ENCODE measurements around the gene BCO2.
"Not testable (repeated sequence)": the region's sequence is repeated elsewhere in the genome, so short reads cannot be mapped to it uniquely, and the experiment has no call there.

BCO2 gene

DNA sequence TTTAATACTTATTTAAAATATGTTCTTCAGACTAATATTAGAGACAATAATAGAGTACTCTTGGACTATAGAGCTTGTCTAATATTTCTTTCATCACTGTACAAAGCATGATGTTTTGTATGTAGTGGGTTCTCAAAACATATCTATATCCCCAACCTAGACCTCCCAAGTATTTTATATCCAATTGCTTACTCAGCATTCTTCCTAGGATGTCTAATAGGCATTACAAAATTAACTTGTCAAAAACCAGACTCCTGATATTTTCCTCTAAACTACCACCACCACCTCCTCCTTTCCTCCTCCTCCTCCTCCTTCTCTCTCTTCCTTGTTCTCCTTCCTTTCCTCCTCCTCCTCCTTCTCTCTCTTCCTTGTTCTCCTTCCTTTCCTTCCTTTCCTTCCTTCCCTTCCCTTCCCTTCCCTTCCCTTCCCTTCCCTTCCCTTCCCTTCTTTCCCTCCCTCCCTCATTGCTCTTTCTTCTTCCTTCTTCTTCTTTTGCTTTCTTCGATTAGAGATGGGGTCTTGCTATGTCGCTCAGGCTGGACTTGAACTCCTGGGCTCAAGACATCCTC, 21.3 kb downstream of the BCO2 start:
- H3K27ac ChIP-seq, result no peak overlapping the region
- H3K4me1 ChIP-seq (ENCODE audit: control insufficient read depth in 1 of 2, insufficient read depth in 1 of 2, low read depth in 1 of 2, low read length in 1 of 2), result peaks cover 5 to 17% of the 10 kb centered on the region in 2 experiments
- no peaks in the 10 kb centered on the region for H3K27me3 ChIP-seq
- TF ChIP-seq, protein P1, sequence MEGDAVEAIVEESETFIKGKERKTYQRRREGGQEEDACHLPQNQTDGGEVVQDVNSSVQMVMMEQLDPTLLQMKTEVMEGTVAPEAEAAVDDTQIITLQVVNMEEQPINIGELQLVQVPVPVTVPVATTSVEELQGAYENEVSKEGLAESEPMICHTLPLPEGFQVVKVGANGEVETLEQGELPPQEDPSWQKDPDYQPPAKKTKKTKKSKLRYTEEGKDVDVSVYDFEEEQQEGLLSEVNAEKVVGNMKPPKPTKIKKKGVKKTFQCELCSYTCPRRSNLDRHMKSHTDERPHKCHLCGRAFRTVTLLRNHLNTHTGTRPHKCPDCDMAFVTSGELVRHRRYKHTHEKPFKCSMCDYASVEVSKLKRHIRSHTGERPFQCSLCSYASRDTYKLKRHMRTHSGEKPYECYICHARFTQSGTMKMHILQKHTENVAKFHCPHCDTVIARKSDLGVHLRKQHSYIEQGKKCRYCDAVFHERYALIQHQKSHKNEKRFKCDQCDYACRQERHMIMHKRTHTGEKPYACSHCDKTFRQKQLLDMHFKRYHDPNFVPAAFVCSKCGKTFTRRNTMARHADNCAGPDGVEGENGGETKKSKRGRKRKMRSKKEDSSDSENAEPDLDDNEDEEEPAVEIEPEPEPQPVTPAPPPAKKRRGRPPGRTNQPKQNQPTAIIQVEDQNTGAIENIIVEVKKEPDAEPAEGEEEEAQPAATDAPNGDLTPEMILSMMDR (IDR thresholded peaks at IDR 0.05), result no peak
- H3K4me3 ChIP-seq (ENCODE audit: low read depth in 1 of 2, low read length in 1 of 2), result no peak overlapping the region
- no peaks in the 10 kb centered on the region for H3K9me3 ChIP-seq
- no peaks in the 10 kb centered on the region for H3K36me3 ChIP-seq

DNA sequence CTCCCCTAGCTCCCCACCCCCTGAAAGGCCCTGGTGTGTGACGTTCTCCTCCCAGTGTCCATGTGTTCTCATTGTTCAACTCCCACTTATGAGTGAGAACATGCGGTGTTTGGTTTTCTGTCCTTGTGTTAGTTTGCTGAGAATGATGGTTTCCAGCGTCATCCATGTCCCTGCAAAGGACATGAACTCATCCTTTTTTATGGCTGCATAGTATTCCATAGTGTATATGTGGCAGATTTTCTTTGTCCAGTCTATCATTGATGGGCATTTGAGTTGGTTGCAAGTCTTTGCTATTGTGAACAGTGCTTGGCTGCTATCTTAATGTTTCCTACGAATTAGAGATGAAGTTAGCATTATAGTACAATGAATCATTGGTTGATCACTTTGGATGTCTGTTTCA, 23.8 kb downstream of the BCO2 start:
- not testable (repeated sequence) for H3K4me3 ChIP-seq (ENCODE audit: low read depth in 1 of 2, low read length in 1 of 2); H3K36me3 ChIP-seq; H3K27ac ChIP-seq; H3K9me3 ChIP-seq; H3K27me3 ChIP-seq
- H3K4me1 ChIP-seq (ENCODE audit: control insufficient read depth in 1 of 2, insufficient read depth in 1 of 2, low read depth in 1 of 2, low read length in 1 of 2), result peaks cover 5 to 12% of the 10 kb centered on the region in 2 experiments

DNA sequence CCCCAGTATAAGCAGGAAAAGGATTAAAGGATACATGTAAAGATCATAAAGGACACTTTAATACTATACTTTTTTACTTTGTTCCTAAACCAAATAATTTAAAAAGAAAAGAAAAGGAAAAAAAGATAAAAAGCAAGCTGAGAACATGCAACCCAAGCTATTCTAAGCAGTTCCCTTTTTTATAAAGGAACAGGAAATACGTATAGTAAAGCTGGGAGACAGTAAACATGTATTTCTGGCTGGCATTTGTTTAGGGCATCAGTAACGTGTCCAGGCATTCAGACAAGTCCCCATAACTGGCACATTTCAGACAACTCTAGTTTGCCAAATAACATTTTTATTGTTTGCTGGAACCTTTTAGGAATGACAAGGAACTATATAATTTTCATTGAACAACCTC, 24.9 kb downstream of the BCO2 start:
- H3K36me3 ChIP-seq, result no peaks in the 10 kb centered on the region
- H3K4me1 ChIP-seq (ENCODE audit: control insufficient read depth in 1 of 2, insufficient read depth in 1 of 2, low read depth in 1 of 2, low read length in 1 of 2), result peaks cover 5 to 12% of the 10 kb centered on the region in 2 experiments
- TF ChIP-seq, protein P1 (IDR thresholded peaks at IDR 0.05), result no peak
- no peak overlapping the region for H3K4me3 ChIP-seq (ENCODE audit: low read depth in 1 of 2, low read length in 1 of 2)
- H3K27me3 ChIP-seq, result no peaks in the 10 kb centered on the region
- H3K9me3 ChIP-seq, result no peaks in the 10 kb centered on the region
- H3K27ac ChIP-seq, result peak overlapping the region; percentile 39

DNA sequence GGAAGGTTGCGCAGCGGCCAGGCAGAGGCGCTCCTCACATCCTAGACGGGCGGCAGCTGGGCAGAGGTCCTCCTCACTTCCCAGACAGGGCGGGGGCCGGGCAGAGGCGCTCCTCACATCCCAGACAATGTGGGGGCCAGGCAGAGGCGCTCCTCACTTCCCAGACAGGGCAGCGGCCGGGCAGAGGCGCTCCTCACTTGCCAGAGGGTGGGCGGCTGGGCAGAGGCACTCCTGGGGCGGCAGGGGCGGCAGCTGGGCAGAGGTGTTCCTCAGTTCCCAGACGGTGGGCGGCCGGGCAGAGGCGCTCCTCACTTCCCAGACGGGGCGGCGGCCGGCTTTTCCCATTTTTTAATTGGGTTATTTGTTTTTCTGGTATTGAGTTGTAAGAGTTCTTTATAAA, 30.8 kb downstream of the BCO2 start:
- TF ChIP-seq, protein P1 (IDR thresholded peaks at IDR 0.05), result no peak
- no peaks in the 10 kb centered on the region for H3K9me3 ChIP-seq
- H3K27ac ChIP-seq, result no peak overlapping the region
- H3K27me3 ChIP-seq, result no peaks in the 10 kb centered on the region
- no peaks in the 10 kb centered on the region for H3K36me3 ChIP-seq
- no peaks in the 10 kb centered on the region for H3K4me1 ChIP-seq (ENCODE audit: control insufficient read depth in 1 of 2, insufficient read depth in 1 of 2, low read depth in 1 of 2, low read length in 1 of 2)
- no peak overlapping the region for H3K4me3 ChIP-seq (ENCODE audit: low read depth in 1 of 2, low read length in 1 of 2)

DNA sequence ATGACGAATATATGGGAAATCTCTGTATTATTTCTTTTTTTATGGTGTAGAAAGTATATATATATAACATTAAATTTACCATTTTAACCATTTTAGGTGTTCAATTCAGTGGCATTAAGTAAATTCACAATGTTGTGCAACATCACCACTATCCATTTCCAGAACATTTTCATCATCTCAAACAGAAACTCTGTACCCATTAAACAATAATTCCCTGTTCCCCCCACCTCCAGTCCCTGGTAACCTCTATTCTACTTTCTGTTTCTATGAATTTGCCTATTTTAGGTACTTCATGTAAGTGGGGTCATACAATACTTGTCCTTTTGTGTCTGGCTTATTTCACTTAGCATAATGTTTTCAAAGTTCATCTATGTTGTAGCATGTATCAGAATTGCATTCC, 35.6 kb downstream of the BCO2 start:
- H3K36me3 ChIP-seq, result no peaks in the 10 kb centered on the region
- H3K27ac ChIP-seq, result no peak overlapping the region
- TF ChIP-seq, protein P1 (IDR thresholded peaks at IDR 0.05), result no peak
- H3K4me3 ChIP-seq (ENCODE audit: low read depth in 1 of 2, low read length in 1 of 2), result no peak overlapping the region
- peaks cover 6 to 20% of the 10 kb centered on the region in 2 experiments for H3K4me1 ChIP-seq (ENCODE audit: control insufficient read depth in 1 of 2, insufficient read depth in 1 of 2, low read depth in 1 of 2, low read length in 1 of 2)
- H3K27me3 ChIP-seq, result no peaks in the 10 kb centered on the region
- H3K9me3 ChIP-seq, result no peaks in the 10 kb centered on the region

DNA sequence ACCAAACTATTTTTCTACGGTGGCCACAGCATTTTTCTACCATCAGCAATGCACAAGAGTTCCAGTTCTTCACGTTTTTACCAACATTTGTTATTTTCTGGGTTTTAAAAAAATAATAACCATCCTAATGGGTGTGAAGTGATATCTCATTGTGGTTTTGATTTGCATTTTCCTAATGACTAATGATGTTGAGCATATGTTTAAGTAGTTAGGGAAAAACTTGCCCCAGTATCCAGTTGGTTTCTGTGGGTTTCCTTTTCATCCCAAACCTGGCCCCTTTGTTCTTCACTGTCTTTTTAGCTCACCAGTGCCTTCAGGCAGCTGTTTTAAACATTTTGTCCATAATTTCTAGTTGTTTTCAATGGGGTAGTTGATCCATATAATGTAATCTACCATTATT, 36.2 kb downstream of the BCO2 start:
- Histone ChIP-seq H3K4me3 (ENCODE audit: low read depth in 1 of 2, low read length in 1 of 2) (no peak overlapping the region), H3K27ac (no peak overlapping the region), H3K9me3 (no peaks in the 10 kb centered on the region), H3K36me3 (no peaks in the 10 kb centered on the region), H3K4me1 (ENCODE audit: control insufficient read depth in 1 of 2, insufficient read depth in 1 of 2, low read depth in 1 of 2, low read length in 1 of 2) (peaks cover 6 to 20% of the 10 kb centered on the region in 2 experiments), H3K27me3 (no peaks in the 10 kb centered on the region)
- TF ChIP-seq, protein P1 (IDR thresholded peaks at IDR 0.05), result no peak

All from neutrophil (primary cell).